NCI-H1417 treated with DMSO at 0.1 percent for 48 hours (cell line): ENCODE results near the gene GPR27.

Source experiments
- DNase-seq: peaks from one replicate; lab custom pipeline; 2025; lab: John Stamatoyannopoulos, UW

GPR27 gene

DNA sequence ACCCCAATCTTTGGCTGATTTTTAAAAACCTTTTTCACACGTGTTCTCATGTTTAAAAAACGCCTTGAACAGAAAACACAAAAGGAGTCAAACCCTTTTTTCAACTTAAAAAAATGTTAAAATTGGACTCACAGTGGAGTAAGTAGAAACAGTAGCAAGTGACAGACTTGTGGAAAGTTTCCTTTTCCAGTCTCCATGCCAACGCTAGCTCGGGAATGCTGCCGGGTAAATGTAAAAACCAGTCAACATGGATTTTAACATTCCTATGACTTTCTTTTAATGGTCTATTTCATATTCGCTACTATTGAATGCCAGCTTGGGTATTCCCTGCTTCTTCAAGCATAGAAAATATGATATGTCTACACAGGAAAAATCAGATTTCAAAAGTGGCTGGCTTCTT lies 32.9 kb downstream of the GPR27 start:
- DNase-seq: no peak

DNA sequence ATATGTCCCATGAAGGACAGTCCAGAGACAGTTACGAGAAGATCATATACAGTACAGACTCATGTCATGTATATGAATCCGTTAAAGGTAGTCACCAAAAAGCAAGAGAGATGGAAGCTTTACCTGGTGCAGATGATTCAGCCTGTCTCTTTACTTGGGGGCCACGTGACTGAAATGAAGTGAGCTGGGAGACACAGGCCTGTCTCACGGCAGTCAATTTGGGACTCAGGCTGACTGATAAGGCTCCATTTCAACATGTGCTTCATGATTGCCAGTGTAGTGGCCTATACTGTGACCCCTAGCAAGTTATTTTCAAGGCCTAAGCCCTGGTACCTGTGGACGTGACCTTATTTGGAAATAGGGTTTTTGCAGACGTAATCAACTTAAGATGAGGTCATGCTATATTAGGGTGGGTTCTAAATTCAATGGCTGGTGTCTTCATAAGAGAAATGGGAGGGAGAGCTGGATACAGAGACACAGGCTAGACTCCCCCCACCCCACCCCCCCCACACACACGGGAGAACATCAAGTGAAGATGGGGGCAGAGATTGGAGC lies 34.3 kb downstream of the GPR27 start:
- DNase-seq: no peak

DNA sequence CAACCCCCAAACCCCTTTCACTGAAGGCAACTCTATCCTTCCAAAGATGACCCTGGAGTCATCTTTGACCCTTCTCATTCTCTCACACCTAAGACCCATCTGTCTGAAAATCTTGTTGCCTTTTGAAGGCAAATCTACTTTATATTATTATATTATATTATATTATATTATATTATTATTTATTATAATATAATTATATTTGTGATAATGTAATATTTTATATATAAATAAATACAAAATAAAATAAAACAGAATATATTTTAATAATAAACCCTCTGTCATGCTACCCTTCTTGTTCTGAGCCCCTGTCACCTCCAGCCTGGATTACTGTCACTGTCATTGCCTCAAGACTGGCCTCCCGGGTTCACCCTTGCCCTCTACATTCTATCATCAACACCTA lies 36.3 kb downstream of the GPR27 start:
- no peak for DNase-seq

DNA sequence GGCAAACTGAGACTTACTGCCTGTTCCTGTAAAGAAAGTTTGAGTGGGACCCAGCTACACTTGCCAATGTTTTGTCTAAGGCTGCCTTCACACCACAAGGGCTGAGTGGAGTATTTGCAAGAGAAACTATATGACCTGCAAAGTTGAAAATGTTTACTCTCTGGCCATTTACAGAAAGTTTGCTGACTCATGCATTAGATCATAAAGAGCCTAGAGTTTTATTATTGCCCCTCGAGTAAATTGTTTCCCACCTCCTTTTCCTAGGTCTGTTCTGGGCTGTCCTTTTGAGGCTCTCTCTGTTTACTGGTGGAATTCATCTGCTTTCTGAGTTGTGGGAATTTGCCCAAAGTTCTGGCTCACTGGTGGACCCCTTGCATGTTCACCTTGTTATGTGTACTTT lies 38.0 kb downstream of the GPR27 start:
- no peak for DNase-seq

DNA sequence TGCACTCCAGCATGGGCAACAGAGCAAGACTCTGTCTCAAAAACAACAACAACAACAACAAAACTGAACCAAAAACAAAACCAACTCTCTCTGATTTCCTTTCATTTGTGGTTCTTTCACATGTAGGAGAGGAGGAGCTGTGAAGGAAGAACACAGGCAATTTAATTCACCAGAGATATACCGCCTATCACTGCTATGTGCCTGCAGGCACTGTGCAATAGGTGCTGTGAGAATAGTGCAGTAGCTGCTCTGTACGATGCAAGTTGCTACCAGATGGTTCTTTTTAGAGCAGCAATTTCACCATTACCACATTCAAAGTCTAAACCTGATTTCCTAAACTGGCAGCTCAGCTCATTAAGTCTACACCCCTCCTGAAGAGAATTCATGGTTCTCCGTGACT lies 42.6 kb downstream of the GPR27 start:
- no peak for DNase-seq

DNA sequence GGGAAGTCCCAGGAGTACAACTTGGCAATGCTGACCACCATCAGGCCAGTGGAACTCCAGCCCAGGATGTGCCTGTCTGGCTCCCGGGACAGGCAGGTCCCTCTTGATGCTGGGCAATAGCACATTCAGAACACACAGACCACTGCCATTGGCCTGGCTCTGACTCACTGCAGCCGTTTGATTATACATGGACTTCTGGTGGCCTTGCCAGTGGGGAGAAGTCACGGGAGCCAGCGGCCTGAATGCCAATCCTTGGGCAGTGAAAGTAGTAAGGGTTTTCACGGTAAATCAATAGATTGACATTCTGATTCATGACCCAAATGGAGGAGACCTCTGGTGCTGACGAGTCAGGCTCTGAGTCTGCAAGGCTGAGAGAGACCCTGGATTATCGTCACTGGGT lies 43.8 kb downstream of the GPR27 start:
- DNase-seq: no peak

DNA sequence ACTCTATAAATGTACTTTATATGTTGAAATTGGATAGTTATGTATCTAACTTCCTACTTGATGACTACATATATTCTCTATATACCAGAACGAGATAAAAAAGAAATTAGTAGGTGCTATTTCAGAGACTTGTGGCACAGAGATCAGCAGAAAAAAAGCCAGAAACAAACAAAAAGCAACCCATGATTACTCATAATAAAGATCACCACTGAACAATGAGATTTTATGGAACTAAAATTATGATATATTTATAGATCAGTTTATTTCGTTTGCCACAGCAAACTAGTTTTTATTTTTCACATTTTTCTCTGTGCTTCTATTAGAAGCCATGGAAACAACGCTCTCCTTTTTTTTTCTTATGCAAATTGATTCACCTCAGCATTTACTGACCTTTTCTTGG lies 46.4 kb downstream of the GPR27 start:
- no peak for DNase-seq

DNA sequence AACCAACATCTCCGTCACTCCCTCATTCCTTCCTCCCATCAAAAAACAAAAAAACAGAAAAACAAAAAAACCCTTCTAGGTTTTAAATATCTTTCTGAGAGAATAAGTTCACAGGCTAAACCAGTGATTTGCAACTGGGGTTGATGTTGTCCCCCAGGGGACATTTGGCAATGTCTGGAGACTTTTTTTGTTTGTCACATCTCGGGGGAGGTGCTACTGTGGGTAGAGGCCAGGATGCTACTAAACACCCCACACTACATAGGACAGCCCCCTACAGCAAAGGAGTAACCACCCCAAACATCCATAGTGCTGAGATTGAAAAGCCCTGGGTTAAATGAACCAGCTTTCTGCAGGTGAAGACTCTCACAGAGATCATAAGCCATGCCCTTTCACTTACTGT lies 48.3 kb downstream of the GPR27 start:
- DNase-seq: no peak

DNA sequence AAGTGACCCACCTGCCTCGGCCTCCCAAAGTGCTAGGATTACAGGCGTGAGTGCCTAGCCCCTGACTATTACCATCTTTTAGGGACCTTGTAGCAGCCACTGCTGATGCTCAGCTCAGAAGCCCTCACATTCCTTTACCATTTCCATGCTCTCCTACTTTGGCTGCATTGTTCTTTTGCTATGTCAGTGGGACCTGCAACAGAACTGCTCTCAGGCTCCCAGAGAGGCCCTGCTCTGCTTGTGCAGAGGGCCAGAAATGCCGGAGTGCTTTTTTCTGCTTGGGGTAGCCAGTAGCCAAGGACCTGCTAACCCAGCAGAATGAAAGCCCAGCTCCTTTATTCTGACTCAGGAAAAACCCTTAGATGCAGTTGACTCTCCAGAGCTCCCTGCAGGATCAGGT lies 49.6 kb downstream of the GPR27 start:
- DNase-seq: no peak

DNA sequence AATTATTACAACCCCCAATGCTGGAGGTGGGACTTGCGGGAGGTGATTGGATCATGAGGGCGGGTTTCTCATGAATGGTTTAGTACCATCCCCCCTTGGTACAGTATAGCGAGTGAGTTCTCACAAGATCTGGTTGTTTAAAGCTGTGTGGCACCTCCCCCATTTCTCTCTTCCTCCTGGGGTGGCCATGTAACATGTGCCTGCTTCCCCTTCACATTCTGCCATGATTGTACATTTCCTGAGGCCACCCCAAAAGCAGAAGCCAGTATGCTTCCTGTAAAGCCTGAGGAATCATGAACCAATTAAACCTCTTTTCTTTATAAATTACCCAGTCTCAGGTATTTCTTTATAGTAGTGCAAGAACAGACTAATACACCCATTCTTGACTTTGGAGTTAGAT lies 51.5 kb downstream of the GPR27 start:
- no peak for DNase-seq

DNA sequence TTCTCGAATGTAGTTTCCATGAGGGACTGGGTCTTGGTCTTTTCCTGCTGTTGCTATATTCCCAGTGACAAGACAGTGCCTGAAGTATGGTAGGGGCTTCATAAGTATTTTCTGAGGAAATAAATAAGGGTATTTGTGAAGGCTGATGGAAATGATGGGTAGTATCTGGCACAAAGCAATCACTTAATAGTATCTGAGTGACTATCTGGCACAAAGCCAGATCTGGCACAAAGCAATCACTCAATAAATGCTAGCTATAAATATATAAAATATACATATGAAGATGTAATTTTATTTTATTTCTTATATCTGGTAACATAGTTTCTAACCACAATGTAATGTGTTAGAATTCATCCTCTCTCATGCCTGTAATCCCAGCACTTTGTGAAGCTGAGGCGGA lies 52.0 kb downstream of the GPR27 start:
- no peak for DNase-seq
